ENCODE data around the gene AKR1C3.
"Not testable (repeated sequence)": the region's sequence is repeated elsewhere in the genome, so short reads cannot be mapped to it uniquely, and the experiment has no call there.

AKR1C3 gene

DNA sequence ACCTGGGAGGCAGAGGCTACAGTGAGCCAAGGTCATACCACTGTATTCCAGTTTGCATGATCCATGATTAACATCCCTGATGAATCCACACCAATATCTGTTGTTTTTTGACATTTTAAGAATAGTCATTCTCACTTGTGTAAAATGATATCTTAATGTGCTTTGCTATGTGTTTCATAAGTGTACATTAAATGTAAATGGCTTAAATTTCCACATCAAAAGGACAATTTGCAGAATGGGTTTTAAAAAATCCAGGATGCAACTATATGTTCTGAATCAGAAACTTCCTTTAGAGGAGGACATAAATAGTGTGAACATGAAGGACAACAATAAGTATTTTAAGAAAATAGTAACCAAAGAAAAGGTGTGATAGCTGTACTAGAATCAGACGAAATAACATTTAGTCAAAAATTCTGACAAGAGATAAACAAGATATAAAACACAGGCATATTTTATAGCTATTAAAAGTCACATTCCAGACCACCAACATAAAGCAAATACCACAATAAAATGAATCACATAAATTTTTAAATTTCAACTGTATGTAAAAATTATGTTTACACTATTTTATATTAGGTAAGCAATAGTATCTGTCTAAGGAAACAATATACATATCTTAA, 42.4 kb downstream of the AKR1C3 start:
- FAIRE-seq (no peak), DNase-seq (ENCODE audit: low spot score) (no peak)

DNA sequence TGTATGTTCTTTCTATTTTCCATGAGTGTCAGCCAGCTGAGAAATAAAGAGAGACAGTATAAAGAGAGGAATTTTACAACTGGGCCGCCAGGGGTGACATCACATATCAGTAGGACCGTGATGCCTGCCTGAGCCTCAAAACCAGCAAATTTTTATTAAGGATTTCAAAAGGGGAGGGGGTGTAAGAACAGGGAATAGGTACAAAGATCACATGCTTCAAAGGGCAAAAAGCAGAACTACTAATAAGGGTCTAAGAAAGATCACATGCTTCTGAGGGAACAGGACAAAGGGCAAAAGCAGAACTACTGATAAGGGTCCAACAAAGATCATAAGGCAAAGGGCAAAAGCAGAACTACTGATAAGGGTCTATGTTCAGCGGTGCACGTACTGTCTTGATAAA, 43.5 kb downstream of the AKR1C3 start:
- DNase-seq (ENCODE audit: low spot score); FAIRE-seq: not testable (repeated sequence)

DNA sequence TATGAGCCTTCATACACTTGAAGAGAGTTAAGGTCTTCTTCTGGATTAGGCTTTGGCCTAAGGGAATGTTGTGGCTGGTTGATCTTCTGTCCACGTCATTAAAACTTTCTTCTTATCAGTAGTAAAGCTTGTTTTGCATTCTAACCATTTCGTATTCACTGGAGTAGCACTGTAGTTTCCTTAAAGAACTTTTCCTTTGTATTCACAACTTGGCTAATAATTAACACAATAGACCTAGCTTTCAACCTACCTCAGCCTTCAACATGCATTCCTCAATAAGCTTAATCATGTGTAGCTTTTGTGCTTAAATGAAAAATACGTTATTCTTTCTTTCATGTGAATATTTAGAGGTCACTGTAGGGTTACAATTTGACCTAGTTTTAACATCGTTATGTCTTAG, 48.0 kb downstream of the AKR1C3 start:
- no peak for DNase-seq (ENCODE audit: low spot score)
- FAIRE-seq = no peak

DNA sequence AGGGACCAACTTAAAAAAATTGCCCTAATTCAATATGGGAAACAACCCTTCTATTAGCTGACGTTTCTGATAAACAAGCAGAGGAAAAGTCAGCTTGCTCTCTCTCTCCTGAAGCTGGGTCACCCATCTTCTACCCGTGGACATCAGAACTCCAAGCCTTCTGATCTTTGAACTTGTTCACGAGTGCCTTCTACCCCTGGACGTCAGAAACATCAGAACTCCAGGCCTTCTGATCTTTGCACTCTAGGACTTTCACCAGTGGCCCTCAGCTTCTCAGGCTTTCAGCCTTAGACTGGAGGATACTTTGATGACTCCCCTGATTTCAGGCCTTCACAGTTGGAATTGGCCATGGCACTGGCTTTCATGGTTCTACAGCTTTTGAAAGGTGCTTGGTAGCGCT, 48.9 kb downstream of the AKR1C3 start:
- DNase-seq (ENCODE audit: low spot score) = no peak
- no peak for FAIRE-seq

DNA sequence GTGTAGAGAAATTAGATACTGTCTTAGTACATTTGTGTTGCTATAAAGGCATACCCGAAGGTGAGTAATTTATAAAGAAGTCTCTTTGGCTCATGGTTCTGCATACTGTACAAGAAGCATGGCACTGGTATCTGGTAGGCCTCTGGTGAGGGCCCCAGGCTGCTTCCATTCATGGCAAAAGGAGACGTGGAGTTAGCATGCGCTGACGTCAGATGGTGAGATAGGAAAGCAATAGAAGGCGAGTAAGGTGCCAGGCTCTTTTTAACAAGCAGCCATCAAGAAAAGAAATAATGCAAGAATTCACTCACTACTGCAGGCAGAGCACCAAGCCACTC, 52.7 kb downstream of the AKR1C3 start:
- DNase-seq (ENCODE audit: low spot score) (no peak), FAIRE-seq (no peak)

DNA sequence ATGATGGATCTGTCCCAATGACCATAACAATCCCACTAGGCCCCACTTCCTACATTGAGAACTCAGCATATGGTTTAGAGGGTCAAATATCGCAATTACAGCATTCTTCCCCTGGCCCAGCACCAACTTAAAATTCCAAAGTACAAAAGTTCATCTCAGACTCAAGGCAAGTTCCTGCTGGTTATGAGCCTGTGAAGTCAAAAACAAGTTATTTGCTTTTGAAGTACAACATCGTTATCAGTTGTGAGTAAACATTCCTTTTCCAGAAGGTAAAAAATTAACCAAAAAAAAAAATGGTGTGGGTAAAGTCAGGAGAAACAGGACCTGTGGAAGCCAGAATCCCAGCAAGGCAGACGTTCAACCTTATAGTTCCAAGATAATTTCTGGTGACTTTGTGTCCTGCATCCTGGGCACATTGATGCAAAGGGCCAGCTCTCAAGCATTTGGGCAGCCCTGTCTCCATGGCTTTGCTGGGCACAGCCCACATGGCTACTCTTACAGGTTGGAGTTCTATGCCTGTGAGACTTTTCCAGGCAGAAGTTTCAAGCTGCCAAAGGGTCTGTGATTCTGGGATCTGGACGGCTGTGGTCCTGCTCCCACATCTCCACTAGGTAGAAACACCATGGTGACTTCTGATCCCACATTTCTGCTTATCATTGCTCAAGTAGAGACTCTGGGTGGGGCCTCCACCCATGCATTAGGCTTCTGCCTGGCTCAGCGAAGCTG, 53.2 kb downstream of the AKR1C3 start:
- DNase-seq (ENCODE audit: low spot score) = no peak
- no peak for FAIRE-seq

DNA sequence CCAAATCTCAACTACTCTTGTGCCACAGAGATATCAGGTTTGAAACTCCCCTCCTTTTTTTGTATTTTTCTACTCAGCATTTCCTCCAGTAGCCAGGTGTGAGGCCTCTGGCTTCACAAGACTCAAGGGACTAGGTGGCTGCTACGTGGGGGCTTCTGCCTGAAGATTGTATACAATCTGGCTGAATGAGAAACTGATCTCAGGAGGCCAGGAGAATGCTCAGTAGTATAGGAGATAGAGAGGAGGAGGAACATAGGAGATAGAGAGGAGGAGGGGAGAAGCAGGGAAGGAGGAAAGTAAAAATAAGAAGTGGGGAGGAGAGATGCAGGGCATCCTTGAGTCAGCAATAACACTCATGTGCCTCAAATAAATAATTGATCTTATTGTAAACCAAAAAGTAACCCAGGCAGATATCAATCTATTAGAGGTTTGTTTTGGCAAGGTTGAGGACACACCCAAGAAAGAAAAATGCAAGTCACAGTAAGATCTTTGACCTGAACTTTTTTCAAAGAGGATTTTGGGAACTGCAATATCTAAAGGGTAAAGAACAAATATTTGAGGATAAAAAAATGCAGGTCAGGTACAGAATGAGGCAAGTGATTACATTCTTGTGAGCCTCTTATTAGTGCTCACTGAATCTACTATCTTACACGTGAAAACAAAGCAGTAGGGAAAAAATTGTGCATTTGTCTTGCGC, 53.9 kb downstream of the AKR1C3 start:
- no peak for FAIRE-seq

DNA sequence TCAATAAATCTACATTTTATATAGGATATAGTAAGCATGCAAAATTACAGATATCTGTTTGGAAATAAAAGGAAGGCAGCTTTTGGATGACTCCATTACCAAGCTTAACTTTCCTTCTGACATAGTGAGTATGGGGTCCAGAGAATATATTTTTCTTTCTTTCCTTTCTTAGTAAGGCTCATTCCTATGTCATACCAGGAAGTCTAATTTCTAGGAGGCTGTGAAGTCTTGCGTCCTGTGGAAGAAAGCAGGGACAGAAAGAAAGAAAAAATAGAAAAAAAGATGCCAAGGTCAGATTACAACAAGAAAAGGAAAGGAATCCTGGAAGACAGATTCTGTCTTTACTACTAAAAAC, 54.4 kb downstream of the AKR1C3 start:
- no peak for DNase-seq (ENCODE audit: low spot score)
- no peak for FAIRE-seq

More for the DNA sequence above, 53.9 kb downstream of the AKR1C3 start:
- DNase-seq (ENCODE audit: low spot score) = no peak

DNA sequence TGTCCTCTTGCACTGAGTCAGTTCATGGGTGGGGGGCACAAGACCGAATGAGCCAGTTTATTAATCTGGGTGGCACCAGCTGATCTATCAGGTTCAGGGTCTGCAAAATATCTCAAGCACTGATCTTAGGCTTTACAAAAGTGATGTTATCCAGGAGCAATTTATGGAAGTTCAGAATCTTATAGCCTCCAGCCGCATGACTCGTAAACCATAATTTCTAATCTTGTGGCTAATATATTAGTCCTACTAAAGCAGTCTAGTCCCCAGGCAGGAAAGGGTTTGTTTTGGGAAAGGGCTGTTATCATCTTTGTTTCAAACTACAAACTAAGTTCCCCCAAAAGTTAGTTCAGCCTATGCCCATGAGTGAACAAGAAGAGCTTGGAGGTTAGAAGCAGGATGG, 56.9 kb downstream of the AKR1C3 start:
- no peak for DNase-seq (ENCODE audit: low spot score)
- no peak for FAIRE-seq

DNA sequence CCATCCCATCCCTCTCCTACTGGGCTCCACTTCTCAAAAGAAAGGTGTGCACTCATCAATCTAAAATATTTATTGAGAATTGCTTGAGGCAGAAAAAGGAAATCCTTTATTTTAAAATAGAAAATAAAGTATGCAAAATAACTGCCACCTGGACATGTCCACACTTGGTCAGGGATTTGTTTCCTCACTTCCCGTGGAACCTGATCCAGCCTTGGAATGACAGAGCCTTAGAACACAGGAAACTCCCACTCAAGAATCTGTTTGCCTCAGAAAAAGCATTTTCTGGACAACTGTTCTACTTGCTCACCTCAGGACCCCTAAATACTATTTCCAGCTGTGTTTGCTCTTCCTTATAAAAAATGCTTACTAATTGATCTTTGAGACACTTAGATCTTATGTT, 61.7 kb downstream of the AKR1C3 start:
- DNase-seq (ENCODE audit: low spot score) (no peak), FAIRE-seq (no peak)

Data from urothelium cell line (cell line).